MM.1S (cell line): Measurements from ENCODE around the gene ADCK1.

ENCODE experiments used
- EZH2phosphoT487 ChIP-seq: fragments of 300-600 bp; sonication (generic); IDR thresholded peaks from 2 replicates; pipeline ENCODE4 v1.6.1; 2018; ENCODE audit warnings: antibody characterized with exemption, low read length
- TF ChIP-seq, protein P1 (sequence below): fragments of 300-600 bp; sonication (generic); IDR thresholded peaks from 2 replicates; pipeline ENCODE4 v1.5.1; 2016; ENCODE audit warnings: antibody characterized with exemption, low read length, mixed read lengths

DNA sequence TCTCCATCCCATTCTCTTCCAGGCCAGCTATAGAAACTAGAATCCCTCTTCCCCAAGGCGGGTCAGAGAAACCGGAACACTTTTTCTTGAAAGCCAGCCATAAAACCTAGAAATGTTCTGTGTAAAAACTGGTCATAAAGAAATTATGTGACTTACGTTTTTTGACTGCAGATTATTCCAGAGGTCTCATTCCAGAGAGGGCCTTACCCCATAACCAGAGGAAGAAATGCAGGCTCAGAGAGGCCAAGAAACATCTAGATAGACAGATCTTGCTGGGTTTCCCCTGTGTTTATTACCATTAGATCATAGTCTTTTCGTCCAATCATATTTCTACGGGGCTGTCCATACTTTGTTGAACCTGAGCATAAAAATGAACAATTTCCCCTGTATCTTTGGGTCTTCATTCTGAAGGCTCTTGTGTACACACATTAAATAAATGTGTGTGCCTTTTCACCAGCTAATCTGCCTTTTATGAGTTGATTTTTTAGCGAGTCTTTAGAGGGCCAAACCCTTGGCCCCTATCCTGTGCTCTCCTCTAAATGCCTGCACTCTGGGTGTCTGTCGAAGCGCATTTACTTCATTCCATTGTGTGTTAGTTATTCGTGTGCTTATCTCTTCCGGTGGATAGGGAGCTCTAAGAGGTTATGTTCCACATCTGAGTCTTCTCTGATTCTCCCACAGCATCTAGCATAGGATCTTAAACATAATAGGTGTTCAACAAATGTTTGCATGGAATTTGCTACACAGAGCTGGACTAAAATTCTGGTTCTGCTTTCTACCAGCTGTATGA lies 163.0 kb downstream of the ADCK1 start:
- TF ChIP-seq, protein P1, sequence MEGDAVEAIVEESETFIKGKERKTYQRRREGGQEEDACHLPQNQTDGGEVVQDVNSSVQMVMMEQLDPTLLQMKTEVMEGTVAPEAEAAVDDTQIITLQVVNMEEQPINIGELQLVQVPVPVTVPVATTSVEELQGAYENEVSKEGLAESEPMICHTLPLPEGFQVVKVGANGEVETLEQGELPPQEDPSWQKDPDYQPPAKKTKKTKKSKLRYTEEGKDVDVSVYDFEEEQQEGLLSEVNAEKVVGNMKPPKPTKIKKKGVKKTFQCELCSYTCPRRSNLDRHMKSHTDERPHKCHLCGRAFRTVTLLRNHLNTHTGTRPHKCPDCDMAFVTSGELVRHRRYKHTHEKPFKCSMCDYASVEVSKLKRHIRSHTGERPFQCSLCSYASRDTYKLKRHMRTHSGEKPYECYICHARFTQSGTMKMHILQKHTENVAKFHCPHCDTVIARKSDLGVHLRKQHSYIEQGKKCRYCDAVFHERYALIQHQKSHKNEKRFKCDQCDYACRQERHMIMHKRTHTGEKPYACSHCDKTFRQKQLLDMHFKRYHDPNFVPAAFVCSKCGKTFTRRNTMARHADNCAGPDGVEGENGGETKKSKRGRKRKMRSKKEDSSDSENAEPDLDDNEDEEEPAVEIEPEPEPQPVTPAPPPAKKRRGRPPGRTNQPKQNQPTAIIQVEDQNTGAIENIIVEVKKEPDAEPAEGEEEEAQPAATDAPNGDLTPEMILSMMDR: no peak
- TF ChIP-seq EZH2phosphoT487: no peak
